HG03457 (cell line): Measurements from ENCODE around the gene ATP8B4.
"Not testable (repeated sequence)": the region's sequence is repeated elsewhere in the genome, so short reads cannot be mapped to it uniquely, and the experiment has no call there.

Source experiments
- ATAC-seq: cut with Tn5 transposase; IDR thresholded peaks from one replicate; pipeline ENCODE4 v1.9.1; 2021; ENCODE audit warnings: moderate number of reproducible peaks; ENCODE audit not compliant: unreplicated experiment

Gene ATP8B4

GRCh38 chr15:50141856-50142255 is 22.8 kb upstream of the ATP8B4 start:
- no peak for ATAC-seq

GRCh38 chr15:50140983-50141382 is 21.9 kb upstream of the ATP8B4 start:
- no peak for ATAC-seq

- ATAC-seq = no peak
Measured at GRCh38 chr15:50140098-50140497, 21.1 kb upstream of the ATP8B4 start.

- no peak for ATAC-seq
Measured at GRCh38 chr15:50138391-50138790, 19.4 kb upstream of the ATP8B4 start.

GRCh38 chr15:50137893-50138292 is 18.9 kb upstream of the ATP8B4 start:
- no peak for ATAC-seq

- ATAC-seq = no peak
Measured at GRCh38 chr15:50137330-50137761, 18.3 kb upstream of the ATP8B4 start.

GRCh38 chr15:50135031-50135551 is 16.1 kb upstream of the ATP8B4 start:
- peak; percentile 55 for ATAC-seq

- ATAC-seq = peak; percentile 59
Measured at GRCh38 chr15:50134524-50135024, 15.5 kb upstream of the ATP8B4 start.

- not testable (repeated sequence) for ATAC-seq
Measured at GRCh38 chr15:50132251-50132984, 13.4 kb upstream of the ATP8B4 start.

- no peak for ATAC-seq
Measured at GRCh38 chr15:50131617-50132016, 12.6 kb upstream of the ATP8B4 start.

- ATAC-seq = no peak
Measured at GRCh38 chr15:50128266-50128665, 9.2 kb upstream of the ATP8B4 start.

GRCh38 chr15:50127255-50127777 is 8.3 kb upstream of the ATP8B4 start:
- no peak for ATAC-seq

GRCh38 chr15:50126072-50126471 is 7.0 kb upstream of the ATP8B4 start:
- ATAC-seq = no peak

GRCh38 chr15:50124631-50125030 is 5.6 kb upstream of the ATP8B4 start:
- ATAC-seq = no peak

- no peak for ATAC-seq
Measured at GRCh38 chr15:50123861-50124557, 5.0 kb upstream of the ATP8B4 start.

GRCh38 chr15:50120729-50121128 is 1.7 kb upstream of the ATP8B4 start:
- no peak for ATAC-seq

- ATAC-seq = no peak
Measured at GRCh38 chr15:50117431-50118027, 1.5 kb downstream of the ATP8B4 start.

- no peak for ATAC-seq
Measured at GRCh38 chr15:50116477-50116876, 2.6 kb downstream of the ATP8B4 start.

GRCh38 chr15:50113992-50114780 is 4.8 kb downstream of the ATP8B4 start:
- no peak for ATAC-seq

GRCh38 chr15:50113187-50113505 is 5.9 kb downstream of the ATP8B4 start:
- ATAC-seq = no peak
